Suprapubic skin (tissue), 4 donors: ENCODE results near the gene FRMPD1. TPM values are rescaled to one million over a fixed set of nuclear protein-coding genes. Genes with fewer than 3 reads are reported as not detected.
"Not testable (repeated sequence)": the region's sequence is repeated elsewhere in the genome, so short reads cannot be mapped to it uniquely, and the experiment has no call there.

Source experiments
- DNase-seq, 2 donors: peaks; one replicate each; pipeline ENCODE4 v3.0.0-alpha.2; 2019; ENCODE audit warnings: low spot score in 2 of 2
- H3K27ac ChIP-seq: fragments of 200-600 bp; sonication (generic); one replicate; pipeline ENCODE4 v1.5.1; 2019
- H3K27me3 ChIP-seq: fragments of 200-600 bp; sonication (generic); one replicate; pipeline ENCODE4 v1.5.1; 2019
- H3K36me3 ChIP-seq: fragments of 200-600 bp; sonication (generic); one replicate; pipeline ENCODE4 v1.5.1; 2019
- H3K4me1 ChIP-seq: fragments of 200-600 bp; sonication (generic); one replicate; pipeline ENCODE4 v1.5.1; 2019
- H3K4me3 ChIP-seq: fragments of 200-600 bp; sonication (generic); one replicate; pipeline ENCODE4 v1.5.1; 2019; ENCODE audit warnings: mild to moderate bottlenecking
- H3K9me3 ChIP-seq: fragments of 200-600 bp; sonication (generic); one replicate; pipeline ENCODE4 v1.5.1; 2019
- CTCF ChIP-seq, 2 donors: fragments of 200-600 bp in 1 of 2; fragments of 450-650 bp in 1 of 2; sonication (generic) in 1 of 2; IDR thresholded peaks; one replicate each; pipeline ENCODE4 v1.5.1; 2016 to 2019; ENCODE audit warnings: antibody characterized with exemption in 2 of 2, mild to moderate bottlenecking in 1 of 2, moderate library complexity in 1 of 2
- EP300 ChIP-seq: sonication (generic); formaldehyde crosslinking; IDR thresholded peaks from one replicate; pipeline ENCODE4 v1.6.1; 2017; ENCODE audit warnings: antibody characterized with exemption
- POLR2A ChIP-seq, 2 donors: fragments of 450-650 bp; IDR thresholded peaks; one replicate each; pipeline ENCODE4 v1.6.1; 2017; ENCODE audit warnings: antibody characterized with exemption in 2 of 2, mild to moderate bottlenecking in 2 of 2, moderate library complexity in 2 of 2
- POLR2AphosphoS5 ChIP-seq, 3 donors: sonication (generic); formaldehyde crosslinking; IDR thresholded peaks; one replicate each; pipeline ENCODE4 v1.6.1; 2017; ENCODE audit warnings: antibody characterized with exemption in 3 of 3
- WGBS: methylation state at CpG from one replicate; pipeline ENCODE4 v1.1.5; 2018; 5-methylcytosine and 5-hydroxymethylcytosine counted together
- total RNA-seq, 4 donors: library from RNA; depleted of rRNA; stranded (reverse); fragments of >200 nt; gene quantifications; one replicate each; pipeline ENCODE4 v1.1.0, GENCODE V29; 2016

FRMPD1 gene
- total RNA-seq, 4 donors from 2014 or later, result 7.9 to 15.4 (median 11.2) TPM

- Histone ChIP-seq H3K27me3 (no peaks in the 10 kb centered on the region), H3K27ac (no peak overlapping the region), H3K4me3 (no peak overlapping the region), H3K4me1 (peaks cover 12% of the 10 kb centered on the region), H3K36me3 (peaks cover 5% of the 10 kb centered on the region), H3K9me3 (no peaks in the 10 kb centered on the region)
- DNase-seq, result no peak
- 82% methylated on average over 3 of the region's 3 CpGs for WGBS
- TF ChIP-seq POLR2A (IDR thresholded peaks at IDR 0.05) (no peak), CTCF (IDR thresholded peaks at IDR 0.05) (no peak)
These were observed 108.0 kb downstream of the FRMPD1 start for GRCh38 chr9:37758747-37759146.

GRCh38 chr9:37760416-37761161 lies 109.8 kb downstream of the FRMPD1 start:
- Histone ChIP-seq H3K27me3 (no peaks in the 10 kb centered on the region), H3K4me1 (no peaks in the 10 kb centered on the region), H3K4me3 (no peak overlapping the region), H3K36me3 (peaks cover 12% of the 10 kb centered on the region), H3K9me3 (no peaks in the 10 kb centered on the region), H3K27ac (no peak overlapping the region)
- 92% methylated on average over 7 of the region's 7 CpGs for WGBS
- DNase-seq, result no peak
- no peak for TF ChIP-seq EP300
- no peak for TF ChIP-seq CTCF (IDR thresholded peaks at IDR 0.05)

GRCh38 chr9:37761511-37761910 lies 110.8 kb downstream of the FRMPD1 start:
- Histone ChIP-seq H3K4me3 (no peak overlapping the region), H3K9me3 (no peaks in the 10 kb centered on the region), H3K4me1 (no peaks in the 10 kb centered on the region), H3K27me3 (no peaks in the 10 kb centered on the region), H3K36me3 (peaks cover 12% of the 10 kb centered on the region), H3K27ac (no peak overlapping the region)
- 69% methylated on average over 3 of the region's 3 CpGs for WGBS
- TF ChIP-seq POLR2AphosphoS5 (IDR thresholded peaks at IDR 0.05), result no peak
- no peak for TF ChIP-seq EP300
- DNase-seq, result no peak

- H3K9me3 ChIP-seq, H3K4me3 ChIP-seq, H3K27me3 ChIP-seq, DNase-seq, H3K27ac ChIP-seq, H3K4me1 ChIP-seq: not testable (repeated sequence)
- H3K36me3 ChIP-seq, result peaks cover 12% of the 10 kb centered on the region
- WGBS, result 98% methylated on average over 6 of the region's 6 CpGs
These were observed 114.5 kb downstream of the FRMPD1 start for GRCh38 chr9:37765263-37765662.

GRCh38 chr9:37769306-37769705 lies 118.6 kb downstream of the FRMPD1 start:
- no peak for DNase-seq
- Histone ChIP-seq H3K4me1 (no peaks in the 10 kb centered on the region), H3K36me3 (peaks cover 29% of the 10 kb centered on the region), H3K27me3 (no peaks in the 10 kb centered on the region), H3K4me3 (no peak overlapping the region), H3K9me3 (no peaks in the 10 kb centered on the region), H3K27ac (no peak overlapping the region)
- 92% methylated on average over 5 of the region's 5 CpGs for WGBS
- TF ChIP-seq EP300, result no peak
- TF ChIP-seq POLR2AphosphoS5 (IDR thresholded peaks at IDR 0.05), result no peak
- no peak for TF ChIP-seq CTCF (IDR thresholded peaks at IDR 0.05)
- no peak for TF ChIP-seq POLR2A (IDR thresholded peaks at IDR 0.05)

- H3K36me3 ChIP-seq, result peaks cover 23% of the 10 kb centered on the region
- no peak for DNase-seq
- 91% methylated on average over 3 of the region's 3 CpGs for WGBS
- no peak overlapping the region for H3K4me3 ChIP-seq
- no peak for TF ChIP-seq EP300
- TF ChIP-seq CTCF (IDR thresholded peaks at IDR 0.05), result no peak
- no peaks in the 10 kb centered on the region for H3K27me3 ChIP-seq
- no peak overlapping the region for H3K27ac ChIP-seq
- no peaks in the 10 kb centered on the region for H3K9me3 ChIP-seq
- no peaks in the 10 kb centered on the region for H3K4me1 ChIP-seq
These were observed 119.2 kb downstream of the FRMPD1 start for GRCh38 chr9:37769995-37770394.
